HFFc6 (cell line): ENCODE measurements around the gene ARHGAP27. TPM values are rescaled to one million over a fixed set of nuclear protein-coding genes. Genes with fewer than 3 reads are reported as not detected.

Source experiments
- DNase-seq: peaks from one replicate; pipeline ENCODE4 v3.0.0-alpha.2; 2018
- H3K27ac Mint-ChIP-seq: 2 replicates; pipeline ENCODE4 v1.8.0; 2020; ENCODE audit warnings: mild to moderate bottlenecking, mixed read lengths
- H3K27me3 Mint-ChIP-seq: 2 replicates; pipeline ENCODE4 v1.8.0; 2021; ENCODE audit warnings: mild to moderate bottlenecking, moderate library complexity, mixed read lengths; ENCODE audit not compliant: insufficient read depth
- H3K36me3 Mint-ChIP-seq: 2 replicates; pipeline ENCODE4 v1.8.0; 2021; ENCODE audit warnings: low read depth, mixed read lengths
- H3K4me1 Mint-ChIP-seq: 2 replicates; pipeline ENCODE4 v1.8.0; 2020; ENCODE audit warnings: low read depth, mixed read lengths
- H3K4me3 Mint-ChIP-seq: 2 replicates; pipeline ENCODE4 v1.8.0; 2020; ENCODE audit warnings: mild to moderate bottlenecking, moderate library complexity, mixed read lengths
- H3K9me3 Mint-ChIP-seq: 2 replicates; pipeline ENCODE4 v1.8.0; 2020; ENCODE audit warnings: mild to moderate bottlenecking, mixed read lengths
- CTCF ChIP-seq: fragments of 200-600 bp; sonication (generic); IDR thresholded peaks from 2 replicates; pipeline ENCODE4 v1.5.0; 2021; ENCODE audit warnings: antibody characterized with exemption, mild to moderate bottlenecking
- total RNA-seq, 6 experiments: library from RNA; stranded (reverse); fragmentation: NEBNext Ultra II Directional; extraction: Animal tissue kit (Norgen Biotek cat#: 25700); gene quantifications; 2 replicates in 1 of 6; 3 replicates in 5 of 6; pipeline ENCODE4 v1.2.3, GENCODE V29; 2021

ARHGAP27 gene
- total RNA-seq, 6 experiments from 2014 or later = 1.8 to 3.8 (median 2.7) TPM

- peak overlapping the region; percentile 80 for H3K4me3 Mint-ChIP-seq
These were observed 60.3 kb downstream of the ARHGAP27 start for GRCh38 chr17:45372325-45372869.

GRCh38 chr17:45371414-45372324 lies 61.0 kb downstream of the ARHGAP27 start:
- H3K4me1 Mint-ChIP-seq = peaks cover 62% of the 10 kb centered on the region
- DNase-seq = peak; percentile 92
- peak overlapping the region; percentile 80 for H3K4me3 Mint-ChIP-seq
- peak overlapping the region; percentile 99 for H3K27ac Mint-ChIP-seq
- no peaks in the 10 kb centered on the region for H3K36me3 Mint-ChIP-seq
- peaks cover 5% of the 10 kb centered on the region; the same call in 1 of the 2 replicates for H3K27me3 Mint-ChIP-seq
- TF ChIP-seq CTCF = no peak; the same call in 1 of the 2 replicates
- H3K9me3 Mint-ChIP-seq = no peaks in the 10 kb centered on the region

More at GRCh38 chr17:45372325-45372869, 60.3 kb downstream of the ARHGAP27 start:
- Mint-ChIP-seq H3K4me1 (peaks cover 56% of the 10 kb centered on the region), H3K27me3 (peaks cover 5% of the 10 kb centered on the region; the same call in 1 of the 2 replicates), H3K27ac (peak overlapping the region; percentile 99), H3K36me3 (no peaks in the 10 kb centered on the region), H3K9me3 (no peaks in the 10 kb centered on the region)
- TF ChIP-seq CTCF = no peak
- DNase-seq = no peak

GRCh38 chr17:45370949-45371413 lies 61.7 kb downstream of the ARHGAP27 start:
- peak overlapping the region; percentile 55 for H3K4me3 Mint-ChIP-seq
- DNase-seq = peak; percentile 21
- H3K4me1 Mint-ChIP-seq = peaks cover 60% of the 10 kb centered on the region
- TF ChIP-seq CTCF = peak; percentile 31
- no peaks in the 10 kb centered on the region for H3K36me3 Mint-ChIP-seq
- no peaks in the 10 kb centered on the region for H3K9me3 Mint-ChIP-seq
- H3K27ac Mint-ChIP-seq = peak overlapping the region; percentile 99
- peaks cover 1% of the 10 kb centered on the region; the same call in 1 of the 2 replicates for H3K27me3 Mint-ChIP-seq

- Mint-ChIP-seq H3K9me3 (no peaks in the 10 kb centered on the region), H3K4me3 (no peak overlapping the region), H3K36me3 (no peaks in the 10 kb centered on the region), H3K27me3 (peaks cover 4% of the 10 kb centered on the region; the same call in 1 of the 2 replicates), H3K4me1 (peaks cover 59% of the 10 kb centered on the region), H3K27ac (peak overlapping the region; percentile 49; the same call in 1 of the 2 replicates)
- no peak for DNase-seq
- TF ChIP-seq CTCF = no peak
These were observed 63.2 kb downstream of the ARHGAP27 start for GRCh38 chr17:45369421-45369820.

- TF ChIP-seq CTCF = no peak
- peaks cover 5% of the 10 kb centered on the region; the same call in 1 of the 2 replicates for H3K27me3 Mint-ChIP-seq
- H3K4me3 Mint-ChIP-seq = peak overlapping the region; percentile 28; the same call in 1 of the 2 replicates
- no peaks in the 10 kb centered on the region for H3K36me3 Mint-ChIP-seq
- peak; percentile 54 for DNase-seq
- peaks cover 54% of the 10 kb centered on the region for H3K4me1 Mint-ChIP-seq
- H3K9me3 Mint-ChIP-seq = no peaks in the 10 kb centered on the region
- H3K27ac Mint-ChIP-seq = peak overlapping the region; percentile 68
These were observed 64.0 kb downstream of the ARHGAP27 start for GRCh38 chr17:45368651-45369050.
